GM19023 (cell line): ENCODE data around the gene RXFP4.
"Not testable (repeated sequence)": the region's sequence is repeated elsewhere in the genome, so short reads cannot be mapped to it uniquely, and the experiment has no call there.

ENCODE experiments used
- ATAC-seq: cut with Tn5 transposase; IDR thresholded peaks from one replicate; pipeline ENCODE4 v1.9.1; 2021; ENCODE audit warnings: mild to moderate bottlenecking, moderate library complexity; ENCODE audit not compliant: unreplicated experiment

Gene RXFP4

GRCh38 chr1:155976913-155977689 lies 35.7 kb downstream of the RXFP4 start:
- ATAC-seq: no peak

- ATAC-seq: no peak
Observed at GRCh38 chr1:155977690-155978324, 36.4 kb downstream of the RXFP4 start.

- ATAC-seq: no peak
Observed at GRCh38 chr1:155978325-155978972, 37.0 kb downstream of the RXFP4 start, which contains the start of gene ARHGEF2. ARHGEF2 (minus strand) TSS chr1:155978547; CDS start chr1:155978427, 120 bp downstream.

- ATAC-seq: no peak
Observed at GRCh38 chr1:155978973-155979429, 37.6 kb downstream of the RXFP4 start.

GRCh38 chr1:155979597-155980343 lies 38.3 kb downstream of the RXFP4 start:
- ATAC-seq: no peak

- no peak for ATAC-seq
Observed at GRCh38 chr1:155981266-155982088, 40.0 kb downstream of the RXFP4 start.

GRCh38 chr1:155982106-155982505 lies 40.7 kb downstream of the RXFP4 start:
- no peak for ATAC-seq

GRCh38 chr1:155983191-155984024 lies 42.0 kb downstream of the RXFP4 start:
- ATAC-seq: no peak

- no peak for ATAC-seq
Observed at GRCh38 chr1:155984341-155984740, 42.9 kb downstream of the RXFP4 start.

- ATAC-seq: not testable (repeated sequence)
Observed at GRCh38 chr1:155984903-155985645, 43.6 kb downstream of the RXFP4 start.

GRCh38 chr1:155989242-155990004 lies 48.0 kb downstream of the RXFP4 start:
- ATAC-seq: peak; percentile 63

- ATAC-seq: peak; percentile 36
Observed at GRCh38 chr1:155990005-155990739, 48.7 kb downstream of the RXFP4 start.
